Endodermal cell (in vitro differentiated cells): ENCODE data around the gene OGT. TPM values are rescaled to one million over a fixed set of nuclear protein-coding genes. Genes with fewer than 3 reads are reported as not detected.

Source experiments
- DNase-seq: peaks from one replicate; pipeline ENCODE4 v3.0.0-alpha.2; 2017
- H3K27ac ChIP-seq: 2 replicates; pipeline ENCODE4 v1.5.1; 2013; ENCODE audit warnings: mild to moderate bottlenecking, low read depth, low read length, moderate library complexity
- H3K27me3 ChIP-seq: 2 replicates; pipeline ENCODE4 v1.6.1; 2013; ENCODE audit warnings: mild to moderate bottlenecking, low read length, moderate library complexity; ENCODE audit not compliant: insufficient read depth, control insufficient read depth, poor library complexity, severe bottlenecking
- H3K36me3 ChIP-seq: 2 replicates; pipeline ENCODE4 v1.7.0; 2013; ENCODE audit warnings: mild to moderate bottlenecking, low read length, moderate library complexity; ENCODE audit not compliant: control insufficient read depth, insufficient read depth
- H3K4me1 ChIP-seq: one replicate; pipeline ENCODE4 v1.7.0; 2013; ENCODE audit warnings: low read length; ENCODE audit not compliant: control insufficient read depth, insufficient read depth
- H3K4me3 ChIP-seq: 2 replicates; pipeline ENCODE4 v1.5.1; 2013; ENCODE audit warnings: mild to moderate bottlenecking, low read length, moderate library complexity
- H3K9ac ChIP-seq: 2 replicates; pipeline ENCODE4 v1.6.1; 2013; ENCODE audit warnings: mild to moderate bottlenecking, low read length, moderate library complexity; ENCODE audit not compliant: poor library complexity, severe bottlenecking; ENCODE audit errors: extremely low read depth
- H3K9me3 ChIP-seq: 2 replicates; pipeline ENCODE4 v1.6.1; 2013; ENCODE audit warnings: mild to moderate bottlenecking, low read length, moderate library complexity; ENCODE audit not compliant: control insufficient read depth
- H3K27ac Mint-ChIP-seq: 2 replicates; pipeline ENCODE4 v1.8.0; 2020; ENCODE audit warnings: mixed read lengths
- H3K27me3 Mint-ChIP-seq: 2 replicates; pipeline ENCODE4 v1.8.0; 2021; ENCODE audit warnings: mild to moderate bottlenecking, mixed read lengths; ENCODE audit not compliant: insufficient read depth
- H3K36me3 Mint-ChIP-seq: 2 replicates; pipeline ENCODE4 v1.8.0; 2020; ENCODE audit warnings: low read depth, mixed read lengths
- H3K4me1 Mint-ChIP-seq: 2 replicates; pipeline ENCODE4 v1.8.0; 2020; ENCODE audit warnings: mixed read lengths
- H3K4me3 Mint-ChIP-seq: 2 replicates; pipeline ENCODE4 v1.8.0; 2020; ENCODE audit warnings: mild to moderate bottlenecking, moderate library complexity, mixed read lengths
- H3K9me3 Mint-ChIP-seq: 2 replicates; pipeline ENCODE4 v1.8.0; 2020; ENCODE audit warnings: mild to moderate bottlenecking, mixed read lengths
- CTCF ChIP-seq: fragments of 200-600 bp; sonication (generic); conservative IDR thresholded peaks from 2 replicates; pipeline ENCODE4 v1.5.0; 2021; ENCODE audit warnings: antibody characterized with exemption, mild to moderate bottlenecking
- WGBS, 2 experiments: methylation state at CpG; one replicate each; pipeline versions ENCODE4 v1.1.5 to v1.1.7; 2013; ENCODE audit warnings: missing lambda C conversion rate in 2 of 2, mixed read lengths in 1 of 2; ENCODE audit not compliant: insufficient coverage in 1 of 2, insufficient read length in 1 of 2; 5-methylcytosine and 5-hydroxymethylcytosine counted together
- total RNA-seq, 2 donors: library from RNA; stranded (reverse); fragmentation: NEBNext Ultra II Directional in 1 of 2; extraction: Animal tissue kit (Norgen Biotek cat#: 25700) in 1 of 2; gene quantifications; 2 replicates in 1 of 2; 3 replicates in 1 of 2; pipeline ENCODE4 v1.2.1, GENCODE V29; 2021

Gene OGT
- total RNA-seq, 2 donors from 2014 or later: 114 to 153 TPM

GRCh38 chrX:71615056-71615455 lies 82.2 kb downstream of the OGT start:
- WGBS, 2 experiments: 94 to 100% methylated on average over 2 to 4 of the region's 4 CpGs
- TF ChIP-seq CTCF: no peak
- no peaks in the 10 kb centered on the region for H3K27me3 Mint-ChIP-seq
- H3K4me3 Mint-ChIP-seq: no peak overlapping the region
- Histone ChIP-seq H3K4me3 (no peak overlapping the region), H3K27me3 (no peaks in the 10 kb centered on the region), H3K36me3 (peaks cover 17% of the 10 kb centered on the region), H3K27ac (no peak overlapping the region), H3K9ac (no peak overlapping the region), H3K4me1 (no peaks in the 10 kb centered on the region), H3K9me3 (no peaks in the 10 kb centered on the region)
- DNase-seq: no peak
- no peak overlapping the region for H3K27ac Mint-ChIP-seq
- H3K4me1 Mint-ChIP-seq: no peaks in the 10 kb centered on the region
- H3K9me3 Mint-ChIP-seq: peaks cover 81% of the 10 kb centered on the region
- peaks cover 32% of the 10 kb centered on the region for H3K36me3 Mint-ChIP-seq

- no peak overlapping the region for H3K27ac Mint-ChIP-seq
- Histone ChIP-seq H3K36me3 (peaks cover 10% of the 10 kb centered on the region), H3K9ac (no peak overlapping the region)
Measured at GRCh38 chrX:71615954-71616353, 83.0 kb downstream of the OGT start.

GRCh38 chrX:71616672-71617529 lies 84.0 kb downstream of the OGT start:
- Mint-ChIP-seq H3K27me3 (no peaks in the 10 kb centered on the region), H3K9me3 (peaks cover 83% of the 10 kb centered on the region), H3K36me3 (peaks cover 18% of the 10 kb centered on the region), H3K4me1 (no peaks in the 10 kb centered on the region), H3K27ac (no peak overlapping the region), H3K4me3 (no peak overlapping the region)
- Histone ChIP-seq H3K4me3 (no peak overlapping the region), H3K36me3 (peaks cover 7% of the 10 kb centered on the region), H3K9ac (no peak overlapping the region), H3K4me1 (no peaks in the 10 kb centered on the region), H3K9me3 (no peaks in the 10 kb centered on the region), H3K27ac (no peak overlapping the region), H3K27me3 (no peaks in the 10 kb centered on the region)
- 91 to 95% methylated on average over 6 to 43 of the region's 43 CpGs for WGBS, 2 experiments
- DNase-seq: peak; percentile 51
- peak; percentile 39 for TF ChIP-seq CTCF

More at GRCh38 chrX:71615954-71616353, 83.0 kb downstream of the OGT start:
- Mint-ChIP-seq H3K27me3 (no peaks in the 10 kb centered on the region), H3K4me1 (no peaks in the 10 kb centered on the region), H3K36me3 (peaks cover 27% of the 10 kb centered on the region), H3K9me3 (peaks cover 84% of the 10 kb centered on the region), H3K4me3 (no peak overlapping the region)
- Histone ChIP-seq H3K4me3 (no peak overlapping the region), H3K9me3 (no peaks in the 10 kb centered on the region), H3K27me3 (no peaks in the 10 kb centered on the region), H3K27ac (no peak overlapping the region), H3K4me1 (no peaks in the 10 kb centered on the region)
- DNase-seq: no peak
- WGBS, 2 experiments: 83 to 95% methylated on average over 1 to 10 of the region's 10 CpGs
- TF ChIP-seq CTCF: no peak
